Measurements from ENCODE around the gene FAM167B.
"Not testable (repeated sequence)": the region's sequence is repeated elsewhere in the genome, so short reads cannot be mapped to it uniquely, and the experiment has no call there.

The FAM167B gene

GRCh38 chr1:32255072-32256071, 8.3 kb downstream of the FAM167B start:
- DNase-seq (ENCODE audit: low read depth) = no peak
- no peak overlapping the region for H3K4me3 ChIP-seq (ENCODE audit: low read depth, low read length)

DNA sequence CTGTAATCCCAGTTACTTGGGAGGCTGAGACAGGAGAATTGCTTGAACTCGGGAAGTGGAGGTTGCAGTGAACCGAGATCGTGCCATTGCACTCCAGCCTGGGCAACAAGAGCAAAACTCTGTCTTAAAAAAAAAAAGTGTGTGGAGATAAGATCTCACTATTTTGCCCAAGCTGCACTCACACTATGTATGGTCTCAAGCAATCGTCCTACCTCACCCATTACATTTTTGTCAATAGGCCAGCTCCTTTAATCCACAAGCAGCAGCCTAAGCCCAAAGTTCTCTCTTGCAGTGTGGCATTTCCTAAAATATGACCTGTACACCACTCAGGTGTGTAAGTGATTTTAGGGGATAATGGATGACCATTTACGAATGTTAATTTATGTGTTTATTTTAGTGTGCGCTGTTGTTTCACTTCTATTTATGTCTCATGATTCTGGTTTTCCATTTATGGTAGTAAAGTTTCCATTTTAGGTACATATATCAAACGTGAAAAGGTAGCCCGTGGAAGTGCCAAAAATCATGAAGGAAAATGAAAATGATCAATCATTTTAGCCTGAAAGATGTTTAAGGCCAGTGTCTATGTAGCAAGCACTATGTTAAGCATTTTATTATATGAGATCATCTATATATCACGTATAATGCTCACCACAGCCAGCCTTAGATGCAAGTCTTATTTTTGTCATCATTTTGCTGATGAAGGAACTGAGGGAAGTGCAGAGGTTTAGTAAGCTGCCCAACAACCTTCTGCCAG, 9.6 kb downstream of the FAM167B start:
- no peak overlapping the region for H3K4me3 ChIP-seq (ENCODE audit: low read depth, low read length)
- DNase-seq (ENCODE audit: low read depth) = no peak

DNA sequence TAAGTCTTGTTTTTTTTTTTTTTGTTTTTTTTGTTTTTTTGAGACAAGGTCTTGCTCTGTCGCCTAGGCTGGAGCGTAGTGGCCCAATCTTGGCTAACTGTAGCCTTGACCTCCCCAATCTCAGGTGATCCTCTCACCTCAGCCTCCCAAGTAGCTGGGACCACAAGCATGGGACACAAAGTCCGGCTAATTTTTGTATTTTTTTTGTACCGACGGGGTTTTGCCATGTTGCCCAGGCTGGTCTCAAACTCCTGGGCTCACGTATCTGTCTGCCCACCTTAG, 10.1 kb downstream of the FAM167B start:
- no peak overlapping the region for H3K4me3 ChIP-seq (ENCODE audit: low read depth, low read length)
- DNase-seq (ENCODE audit: low read depth) = no peak

DNA sequence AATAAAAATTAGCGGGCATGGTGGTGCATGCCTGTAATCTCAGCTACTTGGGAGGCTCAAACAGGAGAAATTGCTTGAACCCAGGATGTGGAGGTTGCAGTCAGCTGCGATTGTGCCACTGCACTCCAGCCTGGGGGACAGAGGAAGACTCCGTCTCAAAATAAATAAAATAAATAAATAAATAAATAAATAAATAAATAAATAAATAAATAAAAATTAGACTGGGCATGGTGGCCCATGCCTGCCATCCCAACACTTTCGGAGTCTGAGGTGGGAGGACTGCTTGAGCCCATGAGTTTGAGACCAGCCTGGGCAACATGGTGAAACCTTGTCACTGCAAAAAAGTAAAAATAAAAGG, 16.2 kb downstream of the FAM167B start:
- H3K4me3 ChIP-seq (ENCODE audit: low read depth, low read length); DNase-seq (ENCODE audit: low read depth): not testable (repeated sequence)

GRCh38 chr1:32263744-32264143, 16.7 kb downstream of the FAM167B start:
- no peak for DNase-seq (ENCODE audit: low read depth)

DNA sequence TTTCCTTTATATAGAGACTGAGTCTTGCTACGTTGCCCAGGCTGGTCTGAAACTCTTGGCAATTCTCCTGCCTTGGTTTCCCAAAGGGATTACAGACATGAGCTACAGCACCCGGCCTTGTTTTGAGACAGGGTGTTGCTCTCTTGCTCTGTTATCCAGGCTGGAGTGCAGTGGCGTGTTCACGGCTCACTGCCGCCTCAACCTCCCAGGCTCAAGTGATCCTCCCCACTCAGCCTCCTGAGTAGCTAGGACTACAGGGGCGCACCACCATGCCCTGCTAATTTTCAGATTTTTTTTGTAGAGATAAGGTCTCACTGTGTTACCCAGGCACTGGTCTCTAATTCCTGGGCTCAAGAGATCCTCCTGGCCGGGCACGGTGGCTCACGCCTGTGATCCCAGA, 18.8 kb downstream of the FAM167B start:
- H3K4me3 ChIP-seq (ENCODE audit: low read depth, low read length) = no peak overlapping the region
- DNase-seq (ENCODE audit: low read depth) = no peak

More at GRCh38 chr1:32263744-32264143, 16.7 kb downstream of the FAM167B start:
- H3K4me3 ChIP-seq (ENCODE audit: low read depth, low read length) = no peak overlapping the region

GRCh38 chr1:32266921-32267591, 20.0 kb downstream of the FAM167B start:
- DNase-seq (ENCODE audit: low read depth) = no peak

GRCh38 chr1:32269744-32270143, 22.7 kb downstream of the FAM167B start:
- H3K4me3 ChIP-seq (ENCODE audit: low read depth, low read length) = no peak overlapping the region
- DNase-seq (ENCODE audit: low read depth) = no peak

More at GRCh38 chr1:32266921-32267591, 20.0 kb downstream of the FAM167B start:
- H3K4me3 ChIP-seq (ENCODE audit: low read depth, low read length) = no peak overlapping the region

- DNase-seq (ENCODE audit: low read depth) = no peak
- H3K4me3 ChIP-seq (ENCODE audit: low read depth, low read length) = no peak overlapping the region
Measured at GRCh38 chr1:32272557-32273390, 25.8 kb downstream of the FAM167B start.

DNA sequence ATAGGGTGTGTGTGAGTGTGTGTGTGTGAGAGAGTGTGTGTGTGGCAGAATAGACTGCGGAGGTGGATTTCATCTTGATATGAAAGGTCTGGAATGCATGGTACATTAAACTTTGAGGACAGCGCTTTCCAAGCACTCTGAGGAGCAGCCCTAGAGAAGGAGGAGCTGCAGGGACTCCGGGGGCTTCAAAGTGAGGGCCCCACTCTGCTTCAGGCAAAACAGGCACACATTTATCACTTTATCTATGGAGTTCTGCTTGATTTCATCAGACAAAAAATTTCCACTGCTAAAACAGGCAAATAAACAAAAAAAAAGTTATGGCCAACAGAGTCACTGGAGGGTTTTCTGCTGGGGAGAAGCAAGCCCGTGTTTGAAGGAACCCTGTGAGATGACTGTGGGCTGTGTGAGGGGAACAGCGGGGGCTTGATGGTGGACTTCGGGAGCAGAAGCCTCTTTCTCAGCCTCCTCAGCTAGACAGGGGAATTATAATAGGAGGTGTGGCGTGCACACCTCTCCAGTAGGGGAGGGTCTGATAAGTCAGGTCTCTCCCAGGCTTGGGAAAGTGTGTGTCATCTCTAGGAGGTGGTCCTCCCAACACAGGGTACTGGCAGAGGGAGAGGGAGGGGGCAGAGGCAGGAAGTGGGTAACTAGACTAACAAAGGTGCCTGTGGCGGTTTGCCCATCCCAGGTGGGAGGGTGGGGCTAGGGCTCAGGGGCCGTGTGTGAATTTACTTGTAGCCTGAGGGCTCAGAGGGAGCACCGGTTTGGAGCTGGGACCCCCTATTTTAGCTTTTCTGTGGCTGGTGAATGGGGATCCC, 26.6 kb downstream of the FAM167B start:
- H3K4me3 ChIP-seq (ENCODE audit: low read depth, low read length) = no peak overlapping the region
- DNase-seq (ENCODE audit: low read depth) = no peak

- no peak overlapping the region for H3K4me3 ChIP-seq (ENCODE audit: low read depth, low read length)
- no peak for DNase-seq (ENCODE audit: low read depth)
Measured at GRCh38 chr1:32274646-32275340, 27.8 kb downstream of the FAM167B start.

- no peak overlapping the region for H3K4me3 ChIP-seq (ENCODE audit: low read depth, low read length)
- no peak for DNase-seq (ENCODE audit: low read depth)
Measured at GRCh38 chr1:32275424-32275823, 28.4 kb downstream of the FAM167B start.

DNA sequence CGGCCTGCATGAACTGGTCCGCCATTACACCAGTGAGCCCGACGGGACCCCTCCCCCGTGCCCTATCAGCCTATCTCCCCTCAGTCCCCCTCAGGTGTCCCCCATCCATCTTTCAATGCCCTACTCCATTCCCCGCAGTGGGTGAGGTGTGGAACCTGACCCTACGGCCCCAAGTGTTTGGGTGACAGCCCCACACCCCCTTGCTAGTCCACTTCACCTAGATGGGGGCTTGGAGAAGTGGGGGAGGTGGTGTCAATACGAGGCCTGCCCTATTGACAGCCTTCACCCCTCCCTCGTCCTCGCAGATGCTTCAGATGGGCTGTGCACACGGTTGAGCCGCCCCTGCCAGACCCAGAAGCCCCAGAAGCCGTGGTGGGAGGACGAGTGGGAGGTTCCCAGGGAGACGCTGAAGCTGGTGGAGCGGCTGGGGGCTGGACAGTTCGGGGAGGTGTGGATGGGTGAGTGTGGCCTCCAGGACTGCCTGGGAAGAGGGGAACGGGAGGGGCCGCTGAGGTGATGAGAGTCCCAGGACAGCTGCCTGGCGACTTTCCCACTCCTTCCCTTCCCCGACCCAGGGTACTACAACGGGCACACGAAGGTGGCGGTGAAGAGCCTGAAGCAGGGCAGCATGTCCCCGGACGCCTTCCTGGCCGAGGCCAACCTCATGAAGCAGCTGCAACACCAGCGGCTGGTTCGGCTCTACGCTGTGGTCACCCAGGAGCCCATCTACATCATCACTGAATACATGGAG, 29.2 kb downstream of the FAM167B start:
- DNase-seq (ENCODE audit: low read depth) = no peak
- no peak overlapping the region for H3K4me3 ChIP-seq (ENCODE audit: low read depth, low read length)

GRCh38 chr1:32284777-32285176, 37.8 kb downstream of the FAM167B start:
- not testable (repeated sequence) for H3K4me3 ChIP-seq (ENCODE audit: low read depth, low read length); DNase-seq (ENCODE audit: low read depth)

DNA sequence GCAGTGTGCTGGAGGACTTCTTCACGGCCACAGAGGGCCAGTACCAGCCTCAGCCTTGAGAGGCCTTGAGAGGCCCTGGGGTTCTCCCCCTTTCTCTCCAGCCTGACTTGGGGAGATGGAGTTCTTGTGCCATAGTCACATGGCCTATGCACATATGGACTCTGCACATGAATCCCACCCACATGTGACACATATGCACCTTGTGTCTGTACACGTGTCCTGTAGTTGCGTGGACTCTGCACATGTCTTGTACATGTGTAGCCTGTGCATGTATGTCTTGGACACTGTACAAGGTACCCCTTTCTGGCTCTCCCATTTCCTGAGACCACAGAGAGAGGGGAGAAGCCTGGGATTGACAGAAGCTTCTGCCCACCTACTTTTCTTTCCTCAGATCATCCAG, 38.6 kb downstream of the FAM167B start:
- no peak for DNase-seq (ENCODE audit: low read depth)
- H3K4me3 ChIP-seq (ENCODE audit: low read depth, low read length) = no peak overlapping the region

GRCh38 chr1:32286763-32287162, 39.7 kb downstream of the FAM167B start:
- no peak overlapping the region for H3K4me3 ChIP-seq (ENCODE audit: low read depth, low read length)
- DNase-seq (ENCODE audit: low read depth) = no peak

GRCh38 chr1:32289256-32289655, 42.2 kb downstream of the FAM167B start:
- DNase-seq (ENCODE audit: low read depth) = no peak
- H3K4me3 ChIP-seq (ENCODE audit: low read depth, low read length) = no peak overlapping the region

Measured in skeletal muscle cell (primary cell).